OCI-LY1 (cell line): ENCODE data around the gene GPRIN3.

Source experiments
- EZH2 ChIP-seq: fragments of 200-600 bp; sonication (generic), shearing (Covaris generic); IDR thresholded peaks from 2 replicates; pipeline ENCODE4 v1.8.0; 2017; ENCODE audit warnings: borderline replicate concordance, mixed run types, mild to moderate bottlenecking, antibody characterized with exemption, low read length, moderate library complexity, mixed read lengths
- TF ChIP-seq, protein P1 (sequence below): fragments of 200-600 bp; sonication (generic), shearing (Covaris generic); IDR thresholded peaks from 2 replicates; pipeline ENCODE4 v1.5.1; 2017; ENCODE audit warnings: mild to moderate bottlenecking, antibody characterized with exemption, low read length, moderate library complexity, mixed read lengths

DNA sequence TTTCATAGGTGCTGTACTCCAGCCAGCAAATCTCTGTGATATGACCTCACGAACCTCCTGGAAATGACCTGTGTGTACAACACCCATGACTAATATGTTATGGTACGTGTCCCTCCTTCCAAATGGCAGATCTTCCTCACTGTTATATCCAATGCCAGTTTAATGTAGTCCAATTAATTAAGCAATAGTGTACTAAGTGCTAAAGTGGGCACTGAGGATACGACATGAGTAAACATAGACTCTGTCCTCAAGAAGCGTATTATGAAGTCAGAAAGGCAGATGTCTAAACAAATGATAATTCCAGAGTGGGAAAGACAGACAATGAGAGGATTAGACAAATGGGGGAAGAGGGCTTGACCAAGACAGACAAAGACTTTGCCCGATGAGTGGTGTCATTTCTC lies 33.9 kb downstream of the GPRIN3 start:
- TF ChIP-seq, protein P1, sequence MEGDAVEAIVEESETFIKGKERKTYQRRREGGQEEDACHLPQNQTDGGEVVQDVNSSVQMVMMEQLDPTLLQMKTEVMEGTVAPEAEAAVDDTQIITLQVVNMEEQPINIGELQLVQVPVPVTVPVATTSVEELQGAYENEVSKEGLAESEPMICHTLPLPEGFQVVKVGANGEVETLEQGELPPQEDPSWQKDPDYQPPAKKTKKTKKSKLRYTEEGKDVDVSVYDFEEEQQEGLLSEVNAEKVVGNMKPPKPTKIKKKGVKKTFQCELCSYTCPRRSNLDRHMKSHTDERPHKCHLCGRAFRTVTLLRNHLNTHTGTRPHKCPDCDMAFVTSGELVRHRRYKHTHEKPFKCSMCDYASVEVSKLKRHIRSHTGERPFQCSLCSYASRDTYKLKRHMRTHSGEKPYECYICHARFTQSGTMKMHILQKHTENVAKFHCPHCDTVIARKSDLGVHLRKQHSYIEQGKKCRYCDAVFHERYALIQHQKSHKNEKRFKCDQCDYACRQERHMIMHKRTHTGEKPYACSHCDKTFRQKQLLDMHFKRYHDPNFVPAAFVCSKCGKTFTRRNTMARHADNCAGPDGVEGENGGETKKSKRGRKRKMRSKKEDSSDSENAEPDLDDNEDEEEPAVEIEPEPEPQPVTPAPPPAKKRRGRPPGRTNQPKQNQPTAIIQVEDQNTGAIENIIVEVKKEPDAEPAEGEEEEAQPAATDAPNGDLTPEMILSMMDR, result no peak
- no peak for TF ChIP-seq EZH2
